ENCODE data around the gene MAGI1. TPM values are rescaled to one million over a fixed set of nuclear protein-coding genes. Genes with fewer than 3 reads are reported as not detected.

The MAGI1 gene
- total RNA-seq, 3 donors from 2014 or later (not counting 1 experiment from before 2014, with no cell fraction given) = not detected

- ATAC-seq = no peak
- no peaks in the 10 kb centered on the region for H3K36me3 ChIP-seq (ENCODE audit: control insufficient read depth, insufficient read depth, low read length)
- Mint-ChIP-seq H3K4me1 (no peaks in the 10 kb centered on the region), H3K36me3 (no peaks in the 10 kb centered on the region), H3K4me3 (no peak overlapping the region), H3K9me3 (peaks cover 0 to 3% of the 10 kb centered on the region in 2 donors), H3K27ac (no peak overlapping the region), H3K27me3 (ENCODE audit: low read depth in 2 of 2) (no peaks in the 10 kb centered on the region)
- no peak overlapping the region for H3K4me3 ChIP-seq (ENCODE audit: low read length)
- intact Hi-C loops (cut with micrococcal nuclease) = no loop called here
- TF ChIP-seq CTCF (IDR thresholded peaks at IDR 0.05) = no peak
- H3K27ac ChIP-seq (ENCODE audit: low read length) = no peak overlapping the region
- H3K9me3 ChIP-seq (ENCODE audit: control insufficient read depth, insufficient read depth, low read length) = no peaks in the 10 kb centered on the region
- DNase-seq = no peak
- H3K27me3 ChIP-seq (ENCODE audit: control insufficient read depth, insufficient read depth, low read length) = peaks cover 2% of the 10 kb centered on the region
- no peaks in the 10 kb centered on the region for H3K4me1 ChIP-seq (ENCODE audit: control insufficient read depth, insufficient read depth, low read length)
- 80% methylated on average over 6 of the region's 6 CpGs for WGBS (ENCODE audit: insufficient coverage)
These were observed 92.3 kb downstream of the MAGI1 start for GRCh38 chr3:65946438-65946837.

- Histone ChIP-seq H3K4me3 (ENCODE audit: low read length) (no peak overlapping the region), H3K36me3 (ENCODE audit: control insufficient read depth, insufficient read depth, low read length) (no peaks in the 10 kb centered on the region), H3K4me1 (ENCODE audit: control insufficient read depth, insufficient read depth, low read length) (no peaks in the 10 kb centered on the region), H3K27ac (ENCODE audit: low read length) (no peak overlapping the region), H3K27me3 (ENCODE audit: control insufficient read depth, insufficient read depth, low read length) (peaks cover 2% of the 10 kb centered on the region), H3K9me3 (ENCODE audit: control insufficient read depth, insufficient read depth, low read length) (no peaks in the 10 kb centered on the region)
- peaks cover 0 to 3% of the 10 kb centered on the region in 2 donors for H3K9me3 Mint-ChIP-seq
- no peaks in the 10 kb centered on the region for H3K27me3 Mint-ChIP-seq (ENCODE audit: low read depth in 2 of 2)
- WGBS (ENCODE audit: insufficient coverage) = 85% methylated on average over 6 of the region's 6 CpGs
- H3K4me1 Mint-ChIP-seq = no peaks in the 10 kb centered on the region
- no peak for ATAC-seq
- H3K4me3 Mint-ChIP-seq = no peak overlapping the region
- no peak for DNase-seq
- intact Hi-C loops (cut with micrococcal nuclease) = no loop called here
- H3K27ac Mint-ChIP-seq = no peak overlapping the region
- TF ChIP-seq CTCF (IDR thresholded peaks at IDR 0.05) = no peak
- no peaks in the 10 kb centered on the region for H3K36me3 Mint-ChIP-seq
These were observed 92.8 kb downstream of the MAGI1 start for GRCh38 chr3:65945953-65946352.

- no peaks in the 10 kb centered on the region for H3K36me3 Mint-ChIP-seq
- H3K27ac Mint-ChIP-seq = no peak overlapping the region
- H3K9me3 Mint-ChIP-seq = no peaks in the 10 kb centered on the region
- ATAC-seq = no peak
- Histone ChIP-seq H3K4me1 (ENCODE audit: control insufficient read depth, insufficient read depth, low read length) (no peaks in the 10 kb centered on the region), H3K9me3 (ENCODE audit: control insufficient read depth, insufficient read depth, low read length) (no peaks in the 10 kb centered on the region), H3K27ac (ENCODE audit: low read length) (no peak overlapping the region), H3K36me3 (ENCODE audit: control insufficient read depth, insufficient read depth, low read length) (no peaks in the 10 kb centered on the region), H3K4me3 (ENCODE audit: low read length) (no peak overlapping the region), H3K27me3 (ENCODE audit: control insufficient read depth, insufficient read depth, low read length) (peaks cover 2% of the 10 kb centered on the region)
- no peaks in the 10 kb centered on the region for H3K27me3 Mint-ChIP-seq (ENCODE audit: low read depth in 2 of 2)
- WGBS (ENCODE audit: insufficient coverage) = 71% methylated on average over 3 of the region's 3 CpGs
- no peak overlapping the region for H3K4me3 Mint-ChIP-seq
- DNase-seq = no peak
- intact Hi-C loops (cut with micrococcal nuclease) = no loop called here
- TF ChIP-seq CTCF (IDR thresholded peaks at IDR 0.05) = no peak
- no peaks in the 10 kb centered on the region for H3K4me1 Mint-ChIP-seq
These were observed 93.2 kb downstream of the MAGI1 start for GRCh38 chr3:65945480-65945879.

- DNase-seq (no peak), ATAC-seq (no peak)
- no peaks in the 10 kb centered on the region for H3K9me3 Mint-ChIP-seq
- no peaks in the 10 kb centered on the region for H3K27me3 Mint-ChIP-seq (ENCODE audit: low read depth in 2 of 2)
- no peaks in the 10 kb centered on the region for H3K4me1 ChIP-seq (ENCODE audit: control insufficient read depth, insufficient read depth, low read length)
- no peak overlapping the region for H3K27ac Mint-ChIP-seq
- no peak overlapping the region for H3K27ac ChIP-seq (ENCODE audit: low read length)
- intact Hi-C loops (cut with micrococcal nuclease) = no loop called here
- H3K4me3 ChIP-seq (ENCODE audit: low read length) = no peak overlapping the region
- no peak overlapping the region for H3K4me3 Mint-ChIP-seq
- TF ChIP-seq CTCF (IDR thresholded peaks at IDR 0.05) = no peak
- no peaks in the 10 kb centered on the region for H3K4me1 Mint-ChIP-seq
- peaks cover 2% of the 10 kb centered on the region for H3K27me3 ChIP-seq (ENCODE audit: control insufficient read depth, insufficient read depth, low read length)
- H3K36me3 Mint-ChIP-seq = no peaks in the 10 kb centered on the region
- no peaks in the 10 kb centered on the region for H3K36me3 ChIP-seq (ENCODE audit: control insufficient read depth, insufficient read depth, low read length)
- 68% methylated on average over 3 of the region's 4 CpGs for WGBS (ENCODE audit: insufficient coverage)
- no peaks in the 10 kb centered on the region for H3K9me3 ChIP-seq (ENCODE audit: control insufficient read depth, insufficient read depth, low read length)
These were observed 94.5 kb downstream of the MAGI1 start for GRCh38 chr3:65944252-65944651.

Data from natural killer cell (primary cell).